Activated CD4-positive, alpha-beta T cell treated with anti-CD3 and anti-CD28 coated beads, Interleukin-10, Interleukin-2, amounts not matched to agents 100 ng/mL and 50 ng/mL, durations not matched to agents 16 hours and 8 hours (primary cell): ENCODE data around the gene RAB30.

ENCODE experiments used
- DNase-seq: peaks from one replicate; pipeline ENCODE4 v3.0.0-alpha.2; 2020

Gene RAB30

DNA sequence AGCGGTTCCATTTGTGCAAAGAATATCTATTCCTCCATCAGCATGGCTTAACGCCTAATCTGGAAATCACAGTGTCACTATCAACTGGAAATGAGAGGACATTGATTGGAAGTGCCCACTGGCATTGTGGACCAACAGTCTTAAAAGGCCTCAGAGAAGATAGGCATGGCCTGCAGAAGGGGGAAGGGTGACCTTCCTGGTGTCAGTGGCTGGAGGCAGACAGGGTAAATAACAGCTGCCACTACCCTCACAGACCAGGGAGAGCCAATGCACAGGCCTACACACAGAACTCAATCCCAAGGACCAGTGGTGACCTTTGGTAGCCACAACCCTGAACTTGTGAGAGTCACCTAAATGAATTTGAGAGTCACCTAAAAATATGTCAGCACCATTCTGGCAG is 134.1 kb downstream of the RAB30 start:
- no peak for DNase-seq

DNA sequence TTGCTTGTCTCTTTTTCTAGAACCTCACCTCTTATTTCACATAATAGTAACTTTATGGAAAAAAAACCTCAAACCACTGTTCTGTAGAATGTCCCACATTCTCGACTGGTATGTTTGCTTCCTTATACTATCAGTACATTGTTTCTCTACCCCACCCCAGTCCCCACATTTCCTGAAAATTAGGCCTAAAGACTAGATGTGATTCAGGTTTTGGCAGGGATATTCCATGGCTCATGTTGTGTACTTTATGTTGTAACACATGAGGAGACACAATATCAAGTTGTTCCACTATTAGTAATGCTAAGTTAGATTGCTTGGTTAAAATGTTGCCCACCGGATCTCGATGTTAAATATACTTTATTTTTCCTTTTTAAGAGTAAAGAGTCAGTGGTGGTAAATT is 135.4 kb downstream of the RAB30 start:
- no peak for DNase-seq

DNA sequence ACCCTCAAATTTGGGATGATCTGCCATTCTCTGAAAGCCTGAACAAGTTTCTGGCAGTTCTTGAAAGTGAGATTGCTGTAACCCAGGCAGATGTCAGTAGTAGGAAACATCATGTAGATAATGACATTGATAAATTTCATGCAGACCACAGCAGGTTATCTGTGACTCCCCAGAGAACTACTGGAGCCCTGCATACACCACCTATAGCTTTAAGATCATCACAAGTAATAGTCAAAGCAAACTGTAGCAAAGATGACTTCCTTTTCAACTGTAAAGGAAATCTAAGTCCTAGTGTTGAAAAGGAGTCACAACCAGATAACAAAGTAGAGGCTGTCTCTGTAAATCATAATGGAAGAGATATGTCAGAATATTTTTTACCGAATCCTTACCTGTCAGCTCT is 139.1 kb downstream of the RAB30 start:
- DNase-seq: no peak

DNA sequence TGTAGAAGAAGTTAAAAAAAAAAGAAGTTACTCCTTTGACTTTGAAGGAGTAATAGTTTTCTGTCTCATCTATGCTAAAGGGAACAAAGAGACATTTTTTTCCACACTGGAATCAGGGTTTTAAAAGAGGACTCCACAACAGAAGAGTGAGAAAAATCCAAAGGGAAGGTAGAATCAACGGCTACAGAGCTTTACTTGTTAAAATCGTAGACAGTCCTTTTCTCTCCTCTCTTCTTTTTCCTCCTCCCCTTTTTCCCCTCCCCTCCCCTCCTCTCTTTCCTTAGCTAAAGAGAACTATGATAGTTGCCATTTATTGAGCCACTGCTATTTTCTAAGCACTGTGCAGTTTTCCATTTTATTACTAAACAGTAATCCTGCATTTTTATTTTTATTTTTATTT is 141.0 kb downstream of the RAB30 start:
- DNase-seq: no peak

GRCh38 chr11:82930229-82930628 is 141.5 kb downstream of the RAB30 start:
- no peak for DNase-seq

DNA sequence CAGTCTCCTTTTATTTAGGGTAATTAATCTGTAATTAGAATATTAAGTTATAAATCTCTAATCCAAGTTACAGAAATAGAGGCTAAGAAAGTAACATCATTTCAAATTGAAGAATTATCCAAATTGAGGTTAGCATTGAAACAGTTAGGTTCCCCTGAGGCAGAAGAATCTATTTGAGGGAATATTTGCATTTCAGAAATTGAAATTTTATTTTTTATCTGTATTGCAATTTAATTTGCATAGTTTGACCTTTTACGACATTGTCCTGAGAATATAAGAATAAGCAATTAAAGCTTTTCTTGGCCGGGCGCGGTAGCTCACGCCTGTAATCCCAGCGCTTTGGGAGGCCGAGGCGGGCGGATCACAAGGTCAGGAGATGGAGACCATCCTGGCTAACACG is 142.6 kb downstream of the RAB30 start:
- no peak for DNase-seq

GRCh38 chr11:82927264-82927880 is 144.3 kb downstream of the RAB30 start:
- DNase-seq: peak; percentile 64

- DNase-seq: no peak
Measured at GRCh38 chr11:82924522-82925224, 147.0 kb downstream of the RAB30 start.
